ACHN (cell line): ENCODE data around the gene PPP1R2B.
"Not testable (repeated sequence)": the region's sequence is repeated elsewhere in the genome, so short reads cannot be mapped to it uniquely, and the experiment has no call there.

Source experiments
- DNase-seq: peaks from one replicate; pipeline ENCODE4 v3.0.0-alpha.2; 2015
- in situ Hi-C: cut with HindIII; loops from 2 replicates; pipeline ENCODE4 v1.10.0; 2017; ENCODE audit warnings: low sequenced_read_pairs, low pct_ligation_motif_present, low pct_unique_long_range_greater_than_20kb

Gene PPP1R2B

DNA sequence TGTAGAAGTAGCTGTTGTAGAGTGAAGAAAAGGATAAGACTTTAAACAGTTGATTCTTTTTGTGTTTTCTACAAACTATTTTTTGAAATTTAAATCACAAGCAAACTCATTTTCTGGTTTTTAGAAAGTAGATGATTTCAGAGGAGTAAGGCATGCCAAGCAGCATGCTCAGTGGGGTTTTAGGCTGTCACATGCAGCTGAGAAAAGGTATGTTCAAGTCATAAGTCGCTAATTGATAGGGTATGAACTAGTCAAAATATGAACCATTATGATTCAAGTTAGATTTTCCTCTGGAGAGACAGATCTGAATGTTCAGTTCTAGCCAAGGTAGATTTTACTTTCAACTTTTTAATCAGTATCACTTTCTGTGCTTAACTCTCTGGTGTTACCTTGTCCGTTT is 3.0 kb downstream of the PPP1R2B start:
- in situ Hi-C loops = not testable (repeated sequence)

DNA sequence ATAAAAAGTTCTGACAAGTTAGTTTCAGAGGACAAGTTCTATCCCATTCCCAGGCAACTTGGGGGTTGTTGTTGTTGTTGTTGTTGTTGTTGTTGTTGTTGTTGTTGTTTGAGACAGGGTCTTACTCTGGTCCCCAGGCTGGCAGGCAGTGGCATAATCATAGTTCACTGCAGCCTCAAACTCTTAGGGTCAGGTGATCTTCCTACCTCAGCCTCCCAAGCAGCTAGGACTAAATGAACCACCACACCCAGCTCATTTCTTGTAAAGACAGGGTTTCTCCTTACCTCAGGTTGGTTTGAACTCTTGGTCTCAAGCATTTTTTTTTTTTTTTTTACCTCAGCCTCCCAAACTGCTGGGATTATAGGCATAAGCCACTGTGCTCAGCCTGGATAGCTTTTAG is 15.3 kb downstream of the PPP1R2B start:
- no peak for DNase-seq
- in situ Hi-C loops = no loop called here

More for the DNA sequence above, 3.0 kb downstream of the PPP1R2B start:
- not testable (repeated sequence) for DNase-seq

DNA sequence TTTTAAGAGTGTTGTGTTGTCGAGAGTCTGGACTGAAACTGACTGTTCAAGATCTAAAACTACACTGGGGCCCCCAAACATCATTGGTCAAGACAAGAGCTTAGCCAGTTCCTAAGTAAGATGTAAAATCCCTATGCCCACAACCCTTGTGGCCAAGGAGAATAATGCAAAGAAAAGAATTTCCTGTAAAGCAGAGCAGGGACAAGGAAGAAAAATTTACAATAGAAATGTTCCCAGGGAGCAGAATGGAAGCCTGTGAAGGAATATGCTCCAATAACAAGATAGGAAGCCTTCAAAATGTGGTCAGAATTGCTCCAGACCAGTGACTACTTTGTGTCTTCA is 20.4 kb downstream of the PPP1R2B start:
- in situ Hi-C loops = no loop called here
- DNase-seq = no peak

DNA sequence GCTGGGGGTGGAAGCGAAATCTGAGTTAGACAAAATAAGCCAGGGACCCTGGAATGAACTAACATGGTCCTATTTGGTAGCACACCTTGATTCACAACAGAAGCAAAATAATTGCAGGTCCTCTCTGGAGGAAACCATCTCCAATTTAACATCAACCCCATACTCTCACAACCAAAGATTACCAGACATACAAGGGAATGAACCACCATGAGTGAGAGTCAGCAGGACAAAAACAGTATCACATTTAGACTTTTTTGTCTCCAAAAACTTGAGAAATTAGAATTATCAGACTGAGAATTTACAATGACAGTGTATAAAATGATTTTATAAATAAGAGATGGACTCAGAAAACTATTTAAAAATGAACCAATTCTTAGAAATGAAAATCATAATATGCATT is 21.1 kb downstream of the PPP1R2B start:
- in situ Hi-C loops = no loop called here
- no peak for DNase-seq

DNA sequence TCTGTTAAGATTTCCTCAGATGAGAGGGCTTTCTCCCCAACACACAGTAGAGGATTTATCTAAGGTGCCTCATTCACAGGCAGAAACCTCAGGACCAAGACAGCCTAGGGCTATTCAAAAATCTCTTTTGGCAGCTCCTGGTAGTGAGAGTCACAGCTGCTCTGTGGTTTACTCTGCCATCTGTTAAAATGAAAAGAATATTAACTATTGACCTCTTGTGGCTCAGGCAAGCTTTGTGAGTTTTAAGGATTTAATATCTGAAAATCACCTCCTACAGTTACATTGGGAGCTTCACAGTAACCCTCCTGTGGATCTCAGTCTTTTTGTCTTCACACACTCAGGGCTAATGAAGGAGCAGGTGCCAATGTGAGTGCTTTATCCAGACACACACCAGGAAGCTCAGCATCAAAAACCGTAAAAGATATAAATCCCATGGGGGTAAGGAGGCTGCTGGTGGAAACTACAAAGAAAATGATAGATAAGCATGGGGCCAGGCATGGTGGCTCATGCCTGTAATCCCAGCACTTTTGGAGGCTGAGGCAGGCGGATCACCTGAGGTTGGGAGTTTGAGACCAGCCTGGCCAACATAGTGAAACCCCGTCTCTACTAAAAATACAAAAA is 29.7 kb downstream of the PPP1R2B start:
- in situ Hi-C loops = no loop called here
- no peak for DNase-seq

DNA sequence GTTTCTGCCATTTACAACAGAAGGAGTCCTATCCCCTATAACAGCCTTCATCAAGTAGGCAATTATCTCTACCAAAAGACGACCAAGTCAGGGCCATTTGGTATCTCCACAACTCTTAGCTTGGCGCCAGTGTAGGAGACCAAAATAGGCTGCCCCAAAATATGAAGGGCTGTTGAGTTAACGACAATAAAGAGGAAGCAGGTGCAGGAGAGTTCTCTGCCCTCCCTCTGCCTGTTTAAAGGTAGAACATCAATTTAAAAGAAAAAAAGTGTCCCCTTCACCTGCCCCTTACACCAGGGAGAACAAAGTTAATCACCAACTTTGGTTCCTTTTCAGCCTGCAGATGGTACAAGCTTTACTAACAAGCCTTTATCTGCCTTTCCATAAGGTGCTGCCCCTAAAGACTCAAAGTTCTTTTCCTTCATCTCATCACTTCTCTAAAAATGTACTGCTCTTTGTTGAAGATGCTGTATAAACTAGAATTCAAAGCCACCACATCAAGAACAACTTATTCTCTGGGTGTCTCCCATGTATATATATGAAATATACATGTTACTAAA is 33.3 kb downstream of the PPP1R2B start:
- no peak for DNase-seq
- in situ Hi-C loops = no loop called here

DNA sequence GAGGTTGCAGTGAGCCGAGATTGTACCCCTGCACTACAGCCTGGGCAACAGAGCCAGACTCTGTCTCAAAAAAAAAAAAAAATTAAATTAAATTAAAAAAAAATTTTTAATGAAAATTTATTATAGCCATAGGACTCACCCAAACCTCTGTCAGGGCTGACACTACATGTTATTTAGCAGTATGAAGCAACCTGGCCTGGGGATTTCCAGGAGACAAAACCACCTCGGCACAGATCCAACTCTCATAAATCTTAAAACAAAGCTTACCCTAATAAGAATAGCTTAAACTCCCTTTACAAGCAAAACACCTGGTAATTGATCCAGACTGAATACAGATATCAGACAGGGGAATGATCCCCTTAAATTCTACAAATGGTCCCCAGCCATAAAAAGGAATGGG is 38.4 kb downstream of the PPP1R2B start:
- in situ Hi-C loops = no loop called here
- no peak for DNase-seq

DNA sequence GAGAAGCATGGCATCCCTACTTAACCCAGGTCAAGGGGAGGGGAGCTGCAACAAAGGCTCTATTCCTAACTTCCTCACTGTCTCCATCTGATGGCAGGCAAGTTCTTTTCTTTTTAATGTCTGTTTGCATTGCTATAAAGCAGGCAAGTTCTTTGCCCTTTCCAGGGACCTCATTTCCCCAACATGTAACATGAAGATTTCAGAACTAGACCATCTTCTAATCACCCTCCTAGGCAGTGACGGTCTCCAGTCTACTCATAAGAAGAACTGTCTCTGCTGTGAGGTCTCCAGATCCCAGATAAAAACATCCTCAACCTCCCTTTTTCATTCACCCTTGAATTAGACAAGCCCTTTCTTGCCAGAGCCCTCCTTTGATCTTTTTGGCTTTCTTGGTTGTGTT is 42.1 kb downstream of the PPP1R2B start:
- in situ Hi-C loops = no loop called here
- DNase-seq = no peak

DNA sequence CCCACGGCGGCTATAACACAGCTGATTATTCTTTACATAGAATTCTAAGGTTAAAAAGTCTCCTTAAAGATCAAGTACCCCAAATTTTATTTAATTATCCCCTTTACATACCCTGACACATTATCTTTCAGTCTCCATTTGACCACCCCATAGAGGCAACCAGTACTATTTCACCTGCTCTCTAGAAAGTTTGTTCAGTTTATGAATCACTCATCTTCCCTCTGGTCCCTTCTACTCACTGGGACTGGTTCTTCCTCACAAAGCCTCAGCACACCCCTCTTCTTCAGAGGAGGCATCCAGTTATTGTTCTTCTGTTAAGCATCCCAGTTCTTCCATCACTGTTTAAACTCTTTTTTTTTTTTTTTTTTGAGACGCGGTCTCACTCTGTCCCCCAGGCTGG is 42.8 kb downstream of the PPP1R2B start:
- in situ Hi-C loops = no loop called here
- DNase-seq = no peak

DNA sequence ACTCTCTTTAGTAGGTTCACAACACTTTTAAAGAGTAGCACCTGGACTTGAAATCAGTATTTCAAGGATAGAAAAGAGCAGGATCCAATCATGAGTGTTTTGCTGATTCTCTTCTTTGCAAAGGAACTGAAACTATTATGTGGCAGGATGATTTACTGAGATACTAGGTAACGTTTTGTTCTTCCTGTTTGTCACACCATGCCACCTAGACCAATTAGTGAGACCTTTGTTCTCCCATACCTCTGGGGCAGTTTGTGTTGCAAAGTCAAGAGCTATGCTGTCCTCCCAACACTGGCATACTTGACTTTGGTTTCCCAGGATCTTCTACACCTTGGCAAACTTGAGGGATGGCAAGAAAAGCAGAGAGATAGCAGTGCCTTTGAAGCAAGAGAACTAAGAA is 43.4 kb downstream of the PPP1R2B start:
- in situ Hi-C loops = no loop called here
- no peak for DNase-seq

DNA sequence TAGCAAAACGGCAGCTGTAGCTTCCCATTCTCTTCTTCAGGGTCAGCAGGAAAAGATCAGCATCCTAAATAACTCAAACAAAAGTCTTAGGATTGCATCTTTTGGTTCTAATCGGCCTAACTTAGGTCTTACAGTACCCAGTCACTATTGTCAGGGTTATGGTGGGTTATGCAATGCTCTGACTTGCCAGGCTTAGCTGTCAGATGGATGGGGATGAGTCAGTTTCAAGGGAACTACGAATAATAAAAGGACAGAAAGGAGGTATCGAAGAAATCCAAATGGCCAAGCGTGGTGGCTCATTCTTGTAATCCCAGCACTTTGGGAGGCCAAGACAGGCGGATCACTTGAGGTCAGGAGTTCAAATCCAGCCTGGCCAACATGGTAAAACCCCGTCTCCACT is 46.5 kb downstream of the PPP1R2B start:
- in situ Hi-C loops = no loop called here

More for the DNA sequence above, 46.5 kb downstream of the PPP1R2B start:
- no peak for DNase-seq
